GM12878 (cell line): ENCODE measurements around the gene MYBBP1A. TPM values are rescaled to one million over a fixed set of nuclear protein-coding genes. Genes with fewer than 3 reads are reported as not detected.
"Not testable (repeated sequence)": the region's sequence is repeated elsewhere in the genome, so short reads cannot be mapped to it uniquely, and the experiment has no call there.

Experiments
- ATAC-seq: fragments of 200-7000 bp; cut with Tn5 transposase; 3 replicates; pipeline ENCODE4 v1.9.1; 2020; ENCODE audit warnings: mild to moderate bottlenecking, moderate library complexity
- BruUV-seq: library from RNA; stranded (reverse); fragments of 400-500 nt; replicated peaks from 2 replicates; lab custom pipeline; 2021; lab: Mats Ljungman, UMichigan
- CTCF ChIA-PET: fragments of 300-600 bp; sonication (Branson Sonifier 250); formaldehyde crosslinking; extraction: SDS; loops from one replicate; lab custom pipeline; 2021; ENCODE audit warnings: inconsistent platforms; lab: Yijun Ruan, JAX
- POLR2A ChIA-PET: fragments of 350-600 bp; formaldehyde crosslinking; extraction: SDS; loops from one replicate; lab custom pipeline; 2021; ENCODE audit warnings: inconsistent platforms; lab: Charles Lee
- RAD21 ChIA-PET: fragments of 300-600 bp; sonication (Branson Sonifier 250); formaldehyde crosslinking; loops from one replicate; lab custom pipeline; 2023; ENCODE audit warnings: antibody characterized with exemption; ENCODE audit not compliant: unreplicated experiment; lab: Charles Lee
- SMC1A ChIA-PET: fragments of 300-600 bp; sonication (Branson Sonifier 250); formaldehyde crosslinking; loops from one replicate; lab custom pipeline; 2023; ENCODE audit not compliant: unreplicated experiment, uncharacterized antibody; lab: Charles Lee
- DNase-seq: peaks from one replicate; pipeline ENCODE4 v3.0.0-alpha.2; 2011; ENCODE audit warnings: low read depth, low spot score
- FAIRE-seq: peaks from 3 replicates; lab custom pipeline; 2011; peaks lifted over from hg19 to GRCh38; lab: Jason Lieb, UNC
- H2AFZ ChIP-seq: 2 replicates; pipeline ENCODE4 v1.6.0; 2011; ENCODE audit warnings: low read depth, low read length, control low read depth; ENCODE audit not compliant: control insufficient read depth
- H3K27ac ChIP-seq: 2 replicates; pipeline ENCODE4 v1.5.1; 2011; ENCODE audit warnings: control low read depth; ENCODE audit not compliant: control insufficient read depth, insufficient read depth
- H3K27me3 ChIP-seq, 2 experiments: replicated peaks in 1 of 2; 2 replicates each; pipeline versions ENCODE4 v1.6.0 to v1.6.1; 2011; ENCODE audit warnings: low read length in 1 of 2; ENCODE audit not compliant: control insufficient read depth in 2 of 2, insufficient read depth in 2 of 2
- H3K36me3 ChIP-seq, 2 experiments: 2 replicates each; pipeline ENCODE4 v1.5.1; 2011; ENCODE audit warnings: low read length in 1 of 2; ENCODE audit not compliant: control insufficient read depth in 2 of 2, insufficient read depth in 2 of 2
- H3K4me1 ChIP-seq: 2 replicates; pipeline ENCODE4 v1.6.1; 2011; ENCODE audit warnings: mild to moderate bottlenecking, low read length, moderate library complexity, mixed read lengths; ENCODE audit not compliant: control insufficient read depth, insufficient read depth
- H3K4me2 ChIP-seq: 2 replicates; pipeline ENCODE4 v1.6.0; 2011; ENCODE audit warnings: control low read depth; ENCODE audit not compliant: control insufficient read depth, insufficient read depth
- H3K4me3 ChIP-seq: fragments of 200-600 bp; sonication (generic); 2 replicates; pipeline ENCODE4 v1.5.1; 2016
- H3K79me2 ChIP-seq: 2 replicates; pipeline ENCODE4 v1.6.0; 2011; ENCODE audit warnings: low read length; ENCODE audit not compliant: control insufficient read depth, insufficient read depth
- H3K9ac ChIP-seq: 2 replicates; pipeline ENCODE4 v1.8.0; 2011; ENCODE audit warnings: low read length, control low read depth, mixed read lengths; ENCODE audit not compliant: control insufficient read depth, insufficient read depth
- H3K9me3 ChIP-seq: replicated peaks from 3 replicates; pipeline ENCODE4 v1.5.1; 2011; ENCODE audit warnings: mild to moderate bottlenecking, low read length; ENCODE audit not compliant: control insufficient read depth, insufficient read depth
- H4K20me1 ChIP-seq: 2 replicates; pipeline ENCODE4 v1.6.0; 2011; ENCODE audit not compliant: control insufficient read depth, insufficient read depth
- CHD2 ChIP-seq: IDR thresholded peaks from 2 replicates; pipeline ENCODE4 v1.6.1; 2011; ENCODE audit warnings: low read depth, low read length, improper control_type of control experiment, borderline replicate concordance
- FOS ChIP-seq: IDR thresholded peaks from 3 replicates; pipeline ENCODE4 v1.6.1; 2011; ENCODE audit warnings: borderline replicate concordance; ENCODE audit not compliant: insufficient read length; ENCODE audit errors: extremely low read depth
- HDAC6 ChIP-seq: fragments of 200-600 bp; sonication (generic); IDR thresholded peaks from one replicate; pipeline ENCODE4 v1.8.0; 2017; ENCODE audit warnings: antibody characterized with exemption; ENCODE audit not compliant: unreplicated experiment
- IRF4 ChIP-seq: IDR thresholded peaks from 2 replicates; pipeline ENCODE4 v1.6.1; 2011; ENCODE audit warnings: low read depth, low read length
- SPI1 ChIP-seq: IDR thresholded peaks from 2 replicates; pipeline ENCODE4 v1.6.1; 2011; ENCODE audit warnings: low read depth, mild to moderate bottlenecking, low read length, moderate library complexity, borderline replicate concordance; ENCODE audit not compliant: insufficient read depth
- ZNF207 ChIP-seq: fragments of 450-650 bp; IDR thresholded peaks from 2 replicates; pipeline ENCODE4 v1.6.1; 2014; ENCODE audit warnings: antibody characterized with exemption, mild to moderate bottlenecking, borderline replicate concordance
- ZNF384 ChIP-seq: IDR thresholded peaks from 2 replicates; pipeline ENCODE4 v1.6.1; 2012; ENCODE audit warnings: low read depth, mild to moderate bottlenecking, low read length, improper control_type of control experiment, borderline replicate concordance
- whole genome bisulfite sequencing: methylation state at CpG from one replicate; pipeline ENCODE4 v1.1.6; 2016; ENCODE audit warnings: low lambda C conversion rate; ENCODE audit not compliant: insufficient replicate concordance, insufficient coverage; ENCODE audit errors: missing lambda C conversion rate; 5-methylcytosine and 5-hydroxymethylcytosine counted together
- in situ Hi-C: fragments of 300-500 bp; cut with MboI; formaldehyde crosslinking; loops from 9 replicates; pipeline ENCODE4 v1.14.3; 2018; ENCODE audit warnings: mixed read lengths
- intact Hi-C: fragments of 100-400 bp; cut with micrococcal nuclease; formaldehyde crosslinking; loops from one replicate; pipeline ENCODE4 v1.14.2; 2022; ENCODE audit not compliant: unreplicated experiment
- polyA plus RNA-seq, 11 experiments: library from polyadenylated mRNA; depleted of rRNA in 4 of 11; unstranded in 6 of 11; stranded (reverse) in 5 of 11; fragments of >200 nt; fragmentation: Nextera tagmentation in 4 of 11; fragmentation: Illumina TruSeq in 1 of 11; extraction: Ambion mirVana in 4 of 11; extraction: Trizol in 1 of 11; gene quantifications; 1 replicate in 1 of 11; 2 replicates in 10 of 11; pipeline versions ENCODE4 v1.2.1 to v1.2.3, GENCODE V29; 2011 to 2016; ENCODE audit warnings: inconsistent platforms in 2 of 11, missing spikeins in 2 of 11, low read depth in 1 of 11
- total RNA-seq, 4 experiments: library from RNA; depleted of rRNA in 3 of 4; stranded (reverse); fragments of >200 nt in 3 of 4; fragmentation: Illumina TruSeq in 1 of 4; extraction: Trizol in 1 of 4; gene quantifications; 2 replicates each; pipeline versions ENCODE4 v1.2.1 to v1.2.3, GENCODE V29; 2013 to 2021
- TF ChIP-seq, protein P1 (sequence below): fragments of 450-650 bp; IDR thresholded peaks from 2 replicates; pipeline ENCODE4 v1.6.1; 2016; ENCODE audit warnings: mild to moderate bottlenecking
- TF ChIP-seq, protein P2 (sequence below): fragments of 450-650 bp; IDR thresholded peaks from 2 replicates; pipeline ENCODE4 v1.6.1; 2017; ENCODE audit warnings: borderline replicate concordance
- TF ChIP-seq, protein P3 (sequence below): fragments of 450-650 bp; formaldehyde crosslinking; IDR thresholded peaks from 2 replicates; pipeline ENCODE4 v1.4.0; 2022; ENCODE audit warnings: mild to moderate bottlenecking, moderate library complexity

MYBBP1A gene
- total and polyA plus RNA-seq, 10 of the 15 experiments (the other 5 are each of a cell fraction or from before 2014, with no cell fraction given), result 2.5 to 121 (median 71.6) TPM

DNA sequence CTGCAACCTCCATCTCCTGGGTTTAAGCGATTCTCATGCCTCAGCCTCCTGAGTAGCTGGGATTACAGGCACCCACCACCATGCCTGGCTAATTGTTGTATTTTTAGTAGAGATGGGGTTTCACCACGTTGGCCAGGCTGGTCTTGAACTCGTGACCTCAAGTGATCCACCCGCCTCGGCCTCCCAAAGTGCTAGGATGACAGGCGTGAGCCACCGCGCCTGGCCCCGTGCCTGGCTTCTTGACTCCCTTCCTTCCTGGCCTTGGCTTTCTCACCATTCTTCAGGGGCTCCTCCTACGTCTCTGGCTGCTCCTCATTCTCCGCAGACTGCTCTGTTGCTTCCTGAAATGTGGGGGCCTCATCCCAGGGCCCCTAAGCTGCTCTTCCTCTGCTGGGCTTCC lies 34.9 kb upstream of the MYBBP1A start:
- H3K9ac ChIP-seq, CTCF ChIA-PET, H3K9me3 ChIP-seq, in situ Hi-C loops, H4K20me1 ChIP-seq, H3K79me2 ChIP-seq, FAIRE-seq, DNase-seq, SMC1A ChIA-PET, H3K4me1 ChIP-seq, H3K27me3 ChIP-seq, H3K4me3 ChIP-seq, H2AFZ ChIP-seq, intact Hi-C loops, ATAC-seq, H3K36me3 ChIP-seq, H3K27ac ChIP-seq, RAD21 ChIA-PET, H3K4me2 ChIP-seq, BruUV-seq: not testable (repeated sequence)
- 49% methylated on average over 10 of the region's 11 CpGs for WGBS
- POLR2A ChIA-PET, result interaction anchor here (0.6 kb wide), 1 partner anchor 33 kb away, joined by 5 read pairs; no protein-coding TSS in a partner anchor

DNA sequence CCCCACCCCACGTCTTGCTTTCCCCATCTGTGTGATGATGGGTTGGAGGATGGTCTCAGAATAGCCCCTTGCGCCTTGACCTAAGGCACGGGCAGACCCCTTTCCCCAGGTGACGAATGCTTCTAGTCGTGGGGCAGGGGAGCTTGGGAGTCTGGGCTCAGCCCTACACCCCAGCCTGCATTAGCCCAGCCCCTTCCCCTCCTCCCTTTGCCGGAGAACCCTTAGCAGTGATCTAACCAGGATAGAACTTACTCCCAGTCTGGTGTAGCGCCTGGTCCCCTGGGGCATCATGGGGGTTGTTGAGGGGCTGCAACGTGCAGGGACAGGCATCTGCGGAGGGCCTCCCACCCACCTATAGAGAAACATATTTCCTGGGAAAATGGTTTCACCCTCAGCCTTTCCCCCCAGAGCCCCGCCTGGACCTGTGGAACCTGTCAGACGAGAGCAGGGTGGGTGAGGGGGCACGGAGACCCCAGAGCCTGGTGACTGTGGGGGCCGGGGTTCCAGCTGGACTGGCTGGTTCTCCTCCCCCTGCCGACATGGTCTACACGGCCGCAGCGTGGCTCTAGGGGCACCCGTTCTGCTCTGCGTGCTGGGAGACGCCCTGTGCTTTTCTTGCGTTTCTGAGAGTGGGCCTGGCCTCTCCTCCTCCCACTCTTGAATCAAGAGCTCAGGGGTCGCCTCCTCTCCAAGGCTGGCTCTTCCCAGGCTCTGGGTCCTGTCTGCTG lies 33.9 kb upstream of the MYBBP1A start:
- CTCF ChIA-PET, result no interaction called here
- BruUV-seq, result no TSS peak
- WGBS, result 25% methylated on average over 21 of the region's 22 CpGs
- Histone ChIP-seq H3K79me2 (no peaks in the 10 kb centered on the region), H3K4me2 (no peak overlapping the region), H3K4me3 (no peak overlapping the region), H3K27ac (no peak overlapping the region), H2AFZ (no peak overlapping the region), H4K20me1 (no peaks in the 10 kb centered on the region; the same call in none of the 2 replicates), H3K4me1 (no peaks in the 10 kb centered on the region), H3K27me3 (peaks cover 6 to 7% of the 10 kb centered on the region in 2 experiments), H3K36me3 (no peaks in the 10 kb centered on the region), H3K9me3 (no peaks in the 10 kb centered on the region), H3K9ac (no peak overlapping the region)
- in situ Hi-C loops (no loop called here), intact Hi-C loops (no loop called here)
- ATAC-seq (no peak), FAIRE-seq (no peak), DNase-seq (no peak)
- RAD21 ChIA-PET, result no interaction called here
- POLR2A ChIA-PET, result no interaction called here
- SMC1A ChIA-PET, result no interaction called here
- no peak for TF ChIP-seq SPI1
- TF ChIP-seq FOS, result no peak
- no peak for TF ChIP-seq ZNF384
- TF ChIP-seq HDAC6, result no peak
- TF ChIP-seq IRF4, result no peak
- no peak for TF ChIP-seq ZNF207
- TF ChIP-seq, protein P1, sequence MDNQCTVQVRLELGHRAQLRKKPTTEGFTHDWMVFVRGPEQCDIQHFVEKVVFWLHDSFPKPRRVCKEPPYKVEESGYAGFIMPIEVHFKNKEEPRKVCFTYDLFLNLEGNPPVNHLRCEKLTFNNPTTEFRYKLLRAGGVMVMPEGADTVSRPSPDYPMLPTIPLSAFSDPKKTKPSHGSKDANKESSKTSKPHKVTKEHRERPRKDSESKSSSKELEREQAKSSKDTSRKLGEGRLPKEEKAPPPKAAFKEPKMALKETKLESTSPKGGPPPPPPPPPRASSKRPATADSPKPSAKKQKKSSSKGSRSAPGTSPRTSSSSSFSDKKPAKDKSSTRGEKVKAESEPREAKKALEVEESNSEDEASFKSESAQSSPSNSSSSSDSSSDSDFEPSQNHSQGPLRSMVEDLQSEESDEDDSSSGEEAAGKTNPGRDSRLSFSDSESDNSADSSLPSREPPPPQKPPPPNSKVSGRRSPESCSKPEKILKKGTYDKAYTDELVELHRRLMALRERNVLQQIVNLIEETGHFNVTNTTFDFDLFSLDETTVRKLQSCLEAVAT, result no peak
- TF ChIP-seq, protein P2, sequence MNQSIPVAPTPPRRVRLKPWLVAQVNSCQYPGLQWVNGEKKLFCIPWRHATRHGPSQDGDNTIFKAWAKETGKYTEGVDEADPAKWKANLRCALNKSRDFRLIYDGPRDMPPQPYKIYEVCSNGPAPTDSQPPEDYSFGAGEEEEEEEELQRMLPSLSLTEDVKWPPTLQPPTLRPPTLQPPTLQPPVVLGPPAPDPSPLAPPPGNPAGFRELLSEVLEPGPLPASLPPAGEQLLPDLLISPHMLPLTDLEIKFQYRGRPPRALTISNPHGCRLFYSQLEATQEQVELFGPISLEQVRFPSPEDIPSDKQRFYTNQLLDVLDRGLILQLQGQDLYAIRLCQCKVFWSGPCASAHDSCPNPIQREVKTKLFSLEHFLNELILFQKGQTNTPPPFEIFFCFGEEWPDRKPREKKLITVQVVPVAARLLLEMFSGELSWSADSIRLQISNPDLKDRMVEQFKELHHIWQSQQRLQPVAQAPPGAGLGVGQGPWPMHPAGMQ, result no peak
- TF ChIP-seq, protein P3, sequence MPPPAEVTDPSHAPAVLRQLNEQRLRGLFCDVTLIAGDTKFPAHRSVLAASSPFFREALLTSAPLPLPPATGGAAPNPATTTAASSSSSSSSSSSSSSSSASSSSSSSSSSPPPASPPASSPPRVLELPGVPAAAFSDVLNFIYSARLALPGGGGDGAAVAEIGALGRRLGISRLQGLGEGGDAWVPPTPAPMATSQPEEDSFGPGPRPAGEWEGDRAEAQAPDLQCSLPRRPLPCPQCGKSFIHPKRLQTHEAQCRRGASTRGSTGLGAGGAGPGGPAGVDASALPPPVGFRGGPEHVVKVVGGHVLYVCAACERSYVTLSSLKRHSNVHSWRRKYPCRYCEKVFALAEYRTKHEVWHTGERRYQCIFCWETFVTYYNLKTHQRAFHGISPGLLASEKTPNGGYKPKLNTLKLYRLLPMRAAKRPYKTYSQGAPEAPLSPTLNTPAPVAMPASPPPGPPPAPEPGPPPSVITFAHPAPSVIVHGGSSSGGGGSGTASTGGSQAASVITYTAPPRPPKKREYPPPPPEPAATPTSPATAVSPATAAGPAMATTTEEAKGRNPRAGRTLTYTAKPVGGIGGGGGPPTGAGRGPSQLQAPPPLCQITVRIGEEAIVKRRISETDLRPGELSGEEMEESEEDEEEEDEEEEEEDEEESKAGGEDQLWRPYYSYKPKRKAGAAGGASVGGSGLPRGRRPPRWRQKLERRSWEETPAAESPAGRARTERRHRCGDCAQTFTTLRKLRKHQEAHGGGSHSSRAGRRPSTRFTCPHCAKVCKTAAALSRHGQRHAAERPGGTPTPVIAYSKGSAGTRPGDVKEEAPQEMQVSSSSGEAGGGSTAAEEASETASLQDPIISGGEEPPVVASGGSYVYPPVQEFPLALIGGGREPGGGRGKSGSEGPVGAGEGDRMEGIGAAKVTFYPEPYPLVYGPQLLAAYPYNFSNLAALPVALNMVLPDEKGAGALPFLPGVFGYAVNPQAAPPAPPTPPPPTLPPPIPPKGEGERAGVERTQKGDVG, result no peak
- TF ChIP-seq CHD2, result no peak
